Measurements from ENCODE around the gene ROBO3.

ROBO3 gene

DNA sequence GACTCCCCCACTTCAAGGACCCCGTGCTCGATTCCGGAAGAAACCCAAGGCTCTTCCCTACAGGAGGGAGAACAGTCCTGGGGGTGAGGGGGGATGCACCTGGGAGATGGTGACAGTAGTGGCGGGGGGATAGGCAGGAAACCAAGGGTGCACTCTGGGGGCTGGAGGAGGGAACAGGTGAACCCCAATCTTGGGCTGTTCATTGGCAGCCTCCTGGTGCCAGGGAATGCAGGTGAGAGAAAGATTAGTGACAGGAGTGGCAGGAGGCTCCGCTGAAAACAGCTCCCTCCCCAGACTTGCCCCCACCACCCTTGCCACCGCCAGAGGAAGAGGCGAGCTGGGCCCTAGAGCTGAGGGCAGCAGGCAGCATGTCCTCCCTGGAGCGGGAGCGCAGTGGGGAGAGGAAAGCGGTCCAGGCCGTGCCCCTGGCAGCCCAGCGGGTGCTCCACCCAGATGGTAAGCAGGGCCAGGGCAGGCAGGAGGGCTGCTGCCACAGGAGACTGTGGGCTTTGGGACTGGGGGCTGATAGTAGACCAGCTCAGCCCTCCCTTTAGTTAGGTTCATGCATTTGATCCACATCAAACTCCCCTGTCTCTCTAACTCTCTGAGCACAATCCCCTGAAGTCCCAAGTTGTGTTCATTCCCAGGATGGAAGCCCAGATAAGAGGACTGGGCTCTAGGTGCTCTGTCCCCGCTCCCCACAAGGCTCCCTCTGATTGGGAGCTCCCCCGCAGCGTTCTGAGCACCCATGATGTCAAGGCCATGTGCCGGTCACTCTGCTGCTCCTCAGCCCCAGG, 14.5 kb downstream of the ROBO3 start:
- no peak overlapping the region for H3K4me3 ChIP-seq
- DNase-seq (ENCODE audit: low spot score), result peak; percentile 59
- no peak for TF ChIP-seq CTCF (IDR thresholded peaks at IDR 0.05)
- no peak overlapping the region for H3K27ac ChIP-seq

DNA sequence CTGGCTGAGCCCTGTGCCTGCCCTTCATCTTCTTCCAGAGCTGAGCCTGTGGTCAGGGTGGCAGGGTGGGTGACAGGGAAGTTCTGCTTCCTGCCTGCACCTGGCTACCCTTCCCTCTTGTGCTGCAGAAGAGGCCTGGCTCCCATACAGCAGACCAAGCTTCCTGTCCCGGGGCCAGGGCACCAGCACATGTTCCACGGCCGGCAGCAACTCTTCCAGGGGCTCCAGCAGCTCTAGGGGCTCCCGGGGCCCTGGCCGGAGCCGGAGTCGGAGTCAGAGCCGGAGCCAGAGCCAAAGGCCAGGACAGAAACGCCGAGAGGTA, 15.0 kb downstream of the ROBO3 start:
- TF ChIP-seq CTCF (IDR thresholded peaks at IDR 0.05), result no peak
- peak; percentile 62 for DNase-seq (ENCODE audit: low spot score)
- Histone ChIP-seq H3K27ac (no peak overlapping the region), H3K4me3 (no peak overlapping the region)

GRCh38 chr11:124880958-124881357, 15.7 kb downstream of the ROBO3 start:
- no peak for TF ChIP-seq CTCF (IDR thresholded peaks at IDR 0.05)
- Histone ChIP-seq H3K4me3 (no peak overlapping the region), H3K27ac (no peak overlapping the region)
- DNase-seq (ENCODE audit: low spot score), result no peak

DNA sequence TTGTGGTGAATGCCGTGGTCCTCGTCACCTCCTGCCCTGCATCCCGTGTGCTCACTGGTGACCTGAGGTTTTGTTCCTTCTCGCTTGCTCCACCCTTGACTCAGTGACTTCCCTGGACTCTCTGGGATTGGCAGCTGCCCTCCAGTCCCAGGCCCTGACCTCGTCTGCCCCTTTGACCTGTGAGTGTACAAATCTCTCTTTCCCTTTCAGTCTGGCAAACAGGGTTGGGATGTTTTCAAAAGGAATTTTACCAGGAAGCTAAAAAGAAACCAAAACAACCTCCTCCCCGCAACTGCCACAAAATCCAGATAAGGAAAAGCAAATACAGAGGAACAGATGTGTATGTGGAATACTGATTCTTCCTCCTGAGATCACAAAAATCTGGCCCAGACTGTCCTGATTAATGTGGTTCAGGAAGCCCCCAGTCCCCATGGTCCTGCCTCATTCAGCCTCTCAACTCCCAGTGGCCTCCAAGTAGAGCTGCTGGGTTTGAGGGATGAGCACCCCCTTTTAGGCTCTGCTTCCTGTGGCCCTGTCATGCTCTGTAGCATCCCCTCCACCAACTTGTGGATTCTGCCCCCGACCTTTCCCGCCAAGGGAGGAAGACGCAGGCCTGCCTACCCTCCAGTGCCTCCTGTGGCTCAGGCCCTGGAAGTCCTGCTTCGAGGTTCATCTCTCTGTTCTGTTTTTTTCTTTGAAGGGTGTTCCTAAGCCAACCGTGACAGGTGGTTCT, 17.3 kb downstream of the ROBO3 start:
- Histone ChIP-seq H3K4me3 (no peak overlapping the region), H3K27ac (peak overlapping the region in 1 of 2 donors; percentile 82)
- DNase-seq (ENCODE audit: low spot score), result peak; percentile 73
- TF ChIP-seq CTCF (IDR thresholded peaks at IDR 0.05), result no peak

DNA sequence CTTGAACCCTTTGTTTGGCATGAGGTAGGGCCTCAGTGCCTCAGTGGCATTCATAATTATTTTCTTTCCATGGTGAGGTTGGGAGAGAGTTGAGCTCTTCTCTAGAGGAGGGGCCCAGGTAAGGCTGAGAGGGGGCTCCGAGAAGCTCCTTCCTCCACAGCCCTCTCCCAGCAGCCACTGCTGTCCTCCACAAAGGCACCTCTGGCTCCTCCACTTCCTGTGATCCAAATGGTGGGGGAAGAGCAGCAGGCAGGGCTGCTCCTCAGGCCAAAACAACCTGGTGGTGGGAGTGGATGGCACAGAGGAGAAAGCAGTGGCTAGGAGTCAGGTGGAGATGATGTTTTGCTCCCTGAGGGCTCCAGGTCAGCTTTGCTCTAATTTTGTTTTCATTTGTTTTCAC, 19.1 kb downstream of the ROBO3 start:
- Histone ChIP-seq H3K27ac (no peak overlapping the region), H3K4me3 (no peak overlapping the region)
- TF ChIP-seq CTCF (IDR thresholded peaks at IDR 0.05), result no peak
- peak; percentile 38 for DNase-seq (ENCODE audit: low spot score)

GRCh38 chr11:124884869-124885479, 19.7 kb downstream of the ROBO3 start:
- DNase-seq (ENCODE audit: low spot score), result peak; percentile 52
- Histone ChIP-seq H3K4me3 (no peak overlapping the region), H3K27ac (no peak overlapping the region)
- no peak for TF ChIP-seq CTCF (IDR thresholded peaks at IDR 0.05)
